K562 (cell line): Measurements from ENCODE around the gene TEX264. TPM values are rescaled to one million over a fixed set of nuclear protein-coding genes. Genes with fewer than 3 reads are reported as not detected.
A peak's percentile ranks its signal among the peaks of the same experiment; 100 is the strongest.

ENCODE experiments used
- KDM5B ChIP-seq: fragments of 200-600 bp; sonication (generic); IDR thresholded peaks from 2 replicates; pipeline ENCODE4 v1.6.1; 2012; ENCODE audit warnings: low read depth, mild to moderate bottlenecking, moderate library complexity, low read length, control low read depth, inconsistent platforms; ENCODE audit not compliant: insufficient replicate concordance
- MTA3 ChIP-seq: fragments of 450-650 bp; formaldehyde crosslinking; IDR thresholded peaks from 2 replicates; pipeline ENCODE4 v1.6.1; 2017; ENCODE audit warnings: mild to moderate bottlenecking, borderline replicate concordance
- NRF1 ChIP-seq, 2 experiments: fragments of 450-650 bp; IDR thresholded peaks in 1 of 2; conservative IDR thresholded peaks in 1 of 2; 2 replicates each; pipeline ENCODE4 v1.6.1; 2014; ENCODE audit warnings: mild to moderate bottlenecking in 2 of 2
- PCBP1 ChIP-seq: fragments of 200-400 bp; formaldehyde crosslinking; IDR thresholded peaks from 2 replicates; pipeline ENCODE4 v1.6.1; 2018; ENCODE audit warnings: mild to moderate bottlenecking, low read depth, low read length; ENCODE audit not compliant: poor library complexity, severe bottlenecking
- SIN3A ChIP-seq, 2 experiments: fragments of 150-350 bp in 1 of 2; IDR thresholded peaks; 2 replicates each; pipeline ENCODE4 v1.6.1; 2011 to 2016; ENCODE audit warnings: borderline replicate concordance in 2 of 2, low read depth in 2 of 2, low read length in 2 of 2, mild to moderate bottlenecking in 2 of 2, moderate library complexity in 2 of 2; ENCODE audit not compliant: control insufficient read depth in 1 of 2
- TARDBP ChIP-seq: fragments of 450-650 bp; IDR thresholded peaks from 2 replicates; pipeline ENCODE4 v1.6.1; 2016
- polyA plus RNA-seq, 8 experiments: library from polyadenylated mRNA; depleted of rRNA in 4 of 8; stranded (reverse) in 5 of 8; unstranded in 3 of 8; fragments of >200 nt; fragmentation: Nextera tagmentation in 2 of 8; fragmentation: Illumina TruSeq in 1 of 8; extraction: Ambion mirVana in 2 of 8; extraction: Trizol in 1 of 8; gene quantifications; 2 replicates each; pipeline versions ENCODE4 v1.2.1 to v1.2.3, GENCODE V29; 2011 to 2014; ENCODE audit warnings: inconsistent platforms in 1 of 8, missing spikeins in 1 of 8
- total RNA-seq, 7 experiments: library from RNA; depleted of rRNA in 6 of 7; stranded (reverse); fragments of >200 nt in 6 of 7; fragmentation: Illumina TruSeq in 2 of 7; extraction: Trizol in 2 of 7; gene quantifications; 2 replicates each; pipeline versions ENCODE4 v1.2.1 to v1.2.3, GENCODE V29; 2011 to 2021; ENCODE audit warnings: low replicate concordance in 1 of 7
- TF ChIP-seq, protein P1 (sequence below): fragments of 200-600 bp; sonication (generic); IDR thresholded peaks from one replicate; pipeline ENCODE4 v1.6.1; 2012; ENCODE audit warnings: mild to moderate bottlenecking, low read depth, low read length, inconsistent platforms
- TF ChIP-seq, protein P2 (sequence below), 2 experiments: fragments of 450-650 bp; IDR thresholded peaks; 2 replicates each; pipeline ENCODE4 v1.6.1; 2016

The TEX264 gene
- total and polyA plus RNA-seq, 9 of the 15 experiments (the other 6 are each of a cell fraction or from before 2014, with no cell fraction given) = 4.1 to 47.0 (median 31.0) TPM

DNA sequence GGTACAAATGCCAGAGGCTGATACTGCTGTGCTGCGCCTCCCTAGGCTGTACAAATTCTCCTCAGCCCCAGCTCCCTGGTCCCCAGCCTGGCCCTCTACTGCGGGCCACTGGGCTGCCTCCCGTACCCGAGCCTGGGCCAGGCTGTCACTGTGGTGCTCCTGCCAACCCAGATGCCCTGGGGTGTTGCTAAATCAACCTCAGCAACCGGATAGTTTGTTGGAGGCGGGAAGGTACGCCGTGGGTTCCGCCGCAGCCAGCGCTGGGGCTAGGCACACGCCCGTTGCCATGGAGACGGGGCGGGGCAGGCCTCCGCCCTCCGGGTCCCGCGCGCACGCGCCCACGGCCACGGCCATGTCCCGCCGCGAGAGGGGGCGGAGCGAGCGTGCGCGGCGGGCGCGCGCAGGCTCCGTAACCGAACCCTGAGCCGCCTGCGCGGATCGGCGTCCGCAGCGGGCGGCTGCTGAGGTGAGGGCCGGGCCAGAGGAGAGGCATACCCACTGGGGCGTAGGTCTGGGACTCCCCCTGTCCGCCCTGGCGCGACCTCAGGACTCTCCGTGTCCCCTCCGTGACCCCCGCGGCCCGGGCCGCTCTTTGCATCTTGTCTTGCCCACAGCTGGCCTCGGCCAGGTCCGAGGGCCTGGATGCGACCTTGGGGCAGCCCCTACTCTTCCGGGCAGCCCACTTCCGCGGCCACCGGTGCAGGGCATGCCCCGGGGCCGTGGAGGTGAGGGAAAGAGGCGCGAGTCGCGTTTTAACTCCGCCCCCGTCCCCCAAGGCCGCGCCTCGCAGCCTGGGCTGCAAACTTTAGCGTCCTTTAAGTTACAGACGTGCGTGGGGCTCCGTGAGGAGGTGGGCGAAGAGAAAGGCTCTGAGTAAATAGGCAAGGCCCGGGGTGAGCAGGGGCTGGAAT is at the start of gene TEX264 (continued):
- TF ChIP-seq, protein P1, sequence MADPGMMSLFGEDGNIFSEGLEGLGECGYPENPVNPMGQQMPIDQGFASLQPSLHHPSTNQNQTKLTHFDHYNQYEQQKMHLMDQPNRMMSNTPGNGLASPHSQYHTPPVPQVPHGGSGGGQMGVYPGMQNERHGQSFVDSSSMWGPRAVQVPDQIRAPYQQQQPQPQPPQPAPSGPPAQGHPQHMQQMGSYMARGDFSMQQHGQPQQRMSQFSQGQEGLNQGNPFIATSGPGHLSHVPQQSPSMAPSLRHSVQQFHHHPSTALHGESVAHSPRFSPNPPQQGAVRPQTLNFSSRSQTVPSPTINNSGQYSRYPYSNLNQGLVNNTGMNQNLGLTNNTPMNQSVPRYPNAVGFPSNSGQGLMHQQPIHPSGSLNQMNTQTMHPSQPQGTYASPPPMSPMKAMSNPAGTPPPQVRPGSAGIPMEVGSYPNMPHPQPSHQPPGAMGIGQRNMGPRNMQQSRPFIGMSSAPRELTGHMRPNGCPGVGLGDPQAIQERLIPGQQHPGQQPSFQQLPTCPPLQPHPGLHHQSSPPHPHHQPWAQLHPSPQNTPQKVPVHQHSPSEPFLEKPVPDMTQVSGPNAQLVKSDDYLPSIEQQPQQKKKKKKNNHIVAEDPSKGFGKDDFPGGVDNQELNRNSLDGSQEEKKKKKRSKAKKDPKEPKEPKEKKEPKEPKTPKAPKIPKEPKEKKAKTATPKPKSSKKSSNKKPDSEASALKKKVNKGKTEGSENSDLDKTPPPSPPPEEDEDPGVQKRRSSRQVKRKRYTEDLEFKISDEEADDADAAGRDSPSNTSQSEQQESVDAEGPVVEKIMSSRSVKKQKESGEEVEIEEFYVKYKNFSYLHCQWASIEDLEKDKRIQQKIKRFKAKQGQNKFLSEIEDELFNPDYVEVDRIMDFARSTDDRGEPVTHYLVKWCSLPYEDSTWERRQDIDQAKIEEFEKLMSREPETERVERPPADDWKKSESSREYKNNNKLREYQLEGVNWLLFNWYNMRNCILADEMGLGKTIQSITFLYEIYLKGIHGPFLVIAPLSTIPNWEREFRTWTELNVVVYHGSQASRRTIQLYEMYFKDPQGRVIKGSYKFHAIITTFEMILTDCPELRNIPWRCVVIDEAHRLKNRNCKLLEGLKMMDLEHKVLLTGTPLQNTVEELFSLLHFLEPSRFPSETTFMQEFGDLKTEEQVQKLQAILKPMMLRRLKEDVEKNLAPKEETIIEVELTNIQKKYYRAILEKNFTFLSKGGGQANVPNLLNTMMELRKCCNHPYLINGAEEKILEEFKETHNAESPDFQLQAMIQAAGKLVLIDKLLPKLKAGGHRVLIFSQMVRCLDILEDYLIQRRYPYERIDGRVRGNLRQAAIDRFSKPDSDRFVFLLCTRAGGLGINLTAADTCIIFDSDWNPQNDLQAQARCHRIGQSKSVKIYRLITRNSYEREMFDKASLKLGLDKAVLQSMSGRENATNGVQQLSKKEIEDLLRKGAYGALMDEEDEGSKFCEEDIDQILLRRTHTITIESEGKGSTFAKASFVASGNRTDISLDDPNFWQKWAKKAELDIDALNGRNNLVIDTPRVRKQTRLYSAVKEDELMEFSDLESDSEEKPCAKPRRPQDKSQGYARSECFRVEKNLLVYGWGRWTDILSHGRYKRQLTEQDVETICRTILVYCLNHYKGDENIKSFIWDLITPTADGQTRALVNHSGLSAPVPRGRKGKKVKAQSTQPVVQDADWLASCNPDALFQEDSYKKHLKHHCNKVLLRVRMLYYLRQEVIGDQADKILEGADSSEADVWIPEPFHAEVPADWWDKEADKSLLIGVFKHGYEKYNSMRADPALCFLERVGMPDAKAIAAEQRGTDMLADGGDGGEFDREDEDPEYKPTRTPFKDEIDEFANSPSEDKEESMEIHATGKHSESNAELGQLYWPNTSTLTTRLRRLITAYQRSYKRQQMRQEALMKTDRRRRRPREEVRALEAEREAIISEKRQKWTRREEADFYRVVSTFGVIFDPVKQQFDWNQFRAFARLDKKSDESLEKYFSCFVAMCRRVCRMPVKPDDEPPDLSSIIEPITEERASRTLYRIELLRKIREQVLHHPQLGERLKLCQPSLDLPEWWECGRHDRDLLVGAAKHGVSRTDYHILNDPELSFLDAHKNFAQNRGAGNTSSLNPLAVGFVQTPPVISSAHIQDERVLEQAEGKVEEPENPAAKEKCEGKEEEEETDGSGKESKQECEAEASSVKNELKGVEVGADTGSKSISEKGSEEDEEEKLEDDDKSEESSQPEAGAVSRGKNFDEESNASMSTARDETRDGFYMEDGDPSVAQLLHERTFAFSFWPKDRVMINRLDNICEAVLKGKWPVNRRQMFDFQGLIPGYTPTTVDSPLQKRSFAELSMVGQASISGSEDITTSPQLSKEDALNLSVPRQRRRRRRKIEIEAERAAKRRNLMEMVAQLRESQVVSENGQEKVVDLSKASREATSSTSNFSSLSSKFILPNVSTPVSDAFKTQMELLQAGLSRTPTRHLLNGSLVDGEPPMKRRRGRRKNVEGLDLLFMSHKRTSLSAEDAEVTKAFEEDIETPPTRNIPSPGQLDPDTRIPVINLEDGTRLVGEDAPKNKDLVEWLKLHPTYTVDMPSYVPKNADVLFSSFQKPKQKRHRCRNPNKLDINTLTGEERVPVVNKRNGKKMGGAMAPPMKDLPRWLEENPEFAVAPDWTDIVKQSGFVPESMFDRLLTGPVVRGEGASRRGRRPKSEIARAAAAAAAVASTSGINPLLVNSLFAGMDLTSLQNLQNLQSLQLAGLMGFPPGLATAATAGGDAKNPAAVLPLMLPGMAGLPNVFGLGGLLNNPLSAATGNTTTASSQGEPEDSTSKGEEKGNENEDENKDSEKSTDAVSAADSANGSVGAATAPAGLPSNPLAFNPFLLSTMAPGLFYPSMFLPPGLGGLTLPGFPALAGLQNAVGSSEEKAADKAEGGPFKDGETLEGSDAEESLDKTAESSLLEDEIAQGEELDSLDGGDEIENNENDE = no peak
- TF ChIP-seq PCBP1 = peak; percentile 84
- peak; percentile 93 to 94 for TF ChIP-seq NRF1 (conservative IDR thresholded peaks at IDR 0.05 in 1 of 2, IDR thresholded peaks at IDR 0.05 in 1 of 2)
- TF ChIP-seq KDM5B = peak; percentile 69
- peak; percentile 23 to 65; a peak in 3 of 4 replicates for TF ChIP-seq SIN3A (IDR thresholded peaks at IDR 0.05; ENCODE audit: borderline replicate concordance in 2 of 2, control insufficient read depth in 1 of 2, low read depth in 2 of 2, low read length in 2 of 2)
- TF ChIP-seq TARDBP = peak; percentile 77; the same call in 1 of the 2 replicates
- TF ChIP-seq, protein P2, sequence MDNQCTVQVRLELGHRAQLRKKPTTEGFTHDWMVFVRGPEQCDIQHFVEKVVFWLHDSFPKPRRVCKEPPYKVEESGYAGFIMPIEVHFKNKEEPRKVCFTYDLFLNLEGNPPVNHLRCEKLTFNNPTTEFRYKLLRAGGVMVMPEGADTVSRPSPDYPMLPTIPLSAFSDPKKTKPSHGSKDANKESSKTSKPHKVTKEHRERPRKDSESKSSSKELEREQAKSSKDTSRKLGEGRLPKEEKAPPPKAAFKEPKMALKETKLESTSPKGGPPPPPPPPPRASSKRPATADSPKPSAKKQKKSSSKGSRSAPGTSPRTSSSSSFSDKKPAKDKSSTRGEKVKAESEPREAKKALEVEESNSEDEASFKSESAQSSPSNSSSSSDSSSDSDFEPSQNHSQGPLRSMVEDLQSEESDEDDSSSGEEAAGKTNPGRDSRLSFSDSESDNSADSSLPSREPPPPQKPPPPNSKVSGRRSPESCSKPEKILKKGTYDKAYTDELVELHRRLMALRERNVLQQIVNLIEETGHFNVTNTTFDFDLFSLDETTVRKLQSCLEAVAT (IDR thresholded peaks at IDR 0.05) = peak in 1 of 2 experiments; percentile 82; a peak in 2 of 4 replicates
- peak; percentile 54; the same call in 1 of the 2 replicates for TF ChIP-seq MTA3
